Right lung (tissue), 10 donors: ENCODE measurements around the gene EGR4. TPM values are rescaled to one million over a fixed set of nuclear protein-coding genes. Genes with fewer than 3 reads are reported as not detected.

Experiments used
- DNase-seq, 2 donors: peaks; one replicate each; pipeline ENCODE4 v3.0.0-alpha.2; 2013
- long read RNA-seq, 8 donors: transcript quantifications; one replicate each; lab custom pipeline, GENCODE V29; 2026
- polyA plus RNA-seq, 5 donors: library from polyadenylated mRNA; unstranded; fragments of 120-200 nt; gene quantifications; one replicate each; pipeline versions ENCODE4 v1.2.1 to v1.2.3, GENCODE V29; 2013; ENCODE audit warnings: inconsistent platforms in 1 of 5, low replicate concordance in 1 of 5; ENCODE audit not compliant: insufficient read length in 5 of 5, insufficient read depth in 1 of 5

Gene EGR4
- polyA plus RNA-seq, result not detected
- long read RNA-seq, donor 1, result 0 reads
- long read RNA-seq, donor 2, result 0 reads
- long read RNA-seq, donor 3, result 0 reads
- long read RNA-seq, donor 4, result 0 reads
- long read RNA-seq, donor 5, result 0 reads
- long read RNA-seq, donor 6, result 0 reads
- long read RNA-seq, donor 7, result 0 reads
- long read RNA-seq, donor 8, result 0 reads

DNA sequence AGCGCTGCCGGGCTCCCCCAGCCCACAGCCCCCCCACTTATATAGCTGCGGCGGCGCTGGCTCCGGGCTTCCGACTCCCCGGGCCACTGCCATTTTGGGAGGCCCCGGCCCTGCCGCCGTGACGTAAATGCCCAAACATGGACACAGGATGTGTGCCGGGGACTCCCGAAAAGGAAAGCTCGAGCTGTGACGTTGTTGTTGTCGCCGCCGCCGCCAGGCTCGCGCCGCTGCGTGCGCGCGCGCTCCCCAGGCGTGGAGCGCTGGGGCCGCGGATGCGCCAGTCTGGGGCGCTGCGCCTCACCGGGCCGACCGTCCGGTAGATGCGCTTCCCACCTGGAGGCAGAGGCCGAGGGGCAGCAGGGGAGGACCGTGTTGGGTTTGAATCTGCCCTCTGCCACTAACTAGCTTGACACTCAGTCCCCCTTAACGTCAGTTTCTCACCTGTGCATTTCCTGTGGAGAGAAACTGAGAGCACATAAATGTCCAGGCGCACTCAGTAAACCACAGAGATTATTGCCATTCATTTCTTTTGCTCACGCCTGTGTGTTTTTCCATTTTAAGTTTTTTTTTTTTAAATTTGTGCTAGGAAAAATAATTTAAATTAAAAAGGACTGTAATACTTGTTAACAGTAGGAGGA lies at the start of gene EGR4:
TSS of gene EGR4 (minus strand) at position 15 of the 638 bp plus-strand sequence. CDS start 231 bp downstream, outside the sequence.
- DNase-seq, result peak in 1 of 2 donors; percentile 22

DNA sequence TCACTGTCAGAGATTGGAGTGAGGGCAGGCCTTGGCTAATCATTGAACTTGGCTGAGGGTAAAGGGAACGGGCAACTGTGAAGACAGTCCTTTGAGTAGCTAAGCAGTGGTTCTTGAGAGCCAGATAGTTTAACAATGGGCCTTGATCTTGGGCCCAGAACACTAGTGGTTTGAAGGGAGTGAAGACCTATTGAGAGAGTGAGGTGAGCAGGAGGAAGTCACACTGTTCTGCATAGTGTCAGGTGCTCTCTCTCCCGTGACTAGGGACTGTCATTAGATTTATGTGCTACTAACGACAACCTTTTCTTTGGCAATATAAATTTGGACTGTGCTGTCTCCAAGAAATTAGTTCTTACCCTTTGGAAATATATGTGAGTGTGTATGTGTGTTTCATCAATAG lies 47.7 kb upstream of the EGR4 start:
- no peak for DNase-seq

DNA sequence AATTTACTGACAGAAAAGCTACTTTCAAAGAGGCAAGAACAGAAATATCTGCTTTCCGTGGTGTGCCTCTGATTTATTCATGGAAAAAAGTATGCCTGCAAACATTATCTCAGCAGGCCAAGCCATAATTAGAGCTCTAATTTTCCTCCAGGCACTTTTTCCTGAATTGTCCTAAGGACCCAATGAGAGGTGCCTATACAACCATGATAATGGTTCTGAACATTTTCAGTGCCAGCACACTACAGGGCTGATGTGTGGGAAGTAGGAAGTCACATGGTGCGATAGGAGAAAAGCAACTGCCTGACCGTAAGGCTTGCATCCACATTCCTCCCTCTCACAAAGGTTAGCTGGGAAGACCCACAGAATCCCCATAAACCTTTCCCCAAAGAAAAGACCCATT lies 45.9 kb upstream of the EGR4 start:
- DNase-seq, result no peak

DNA sequence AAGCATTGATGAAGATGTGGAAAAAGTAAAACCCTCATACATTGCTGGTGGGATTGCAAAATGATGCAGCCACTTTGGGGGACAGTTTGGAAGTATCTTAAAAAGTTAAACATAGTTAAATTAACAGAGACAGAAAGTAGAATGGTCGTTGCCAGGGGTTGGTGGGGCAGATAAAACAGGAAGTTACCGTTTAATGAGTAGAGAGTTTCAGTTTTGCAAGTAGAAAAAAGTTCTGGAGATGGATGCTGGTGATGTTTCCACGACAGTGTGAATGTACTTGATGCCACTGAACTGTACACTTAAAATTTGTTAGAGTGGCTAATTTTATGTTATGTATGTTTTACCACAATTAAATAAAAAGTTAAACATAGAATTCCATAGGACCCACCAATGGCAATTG lies 44.5 kb upstream of the EGR4 start:
- no peak for DNase-seq

DNA sequence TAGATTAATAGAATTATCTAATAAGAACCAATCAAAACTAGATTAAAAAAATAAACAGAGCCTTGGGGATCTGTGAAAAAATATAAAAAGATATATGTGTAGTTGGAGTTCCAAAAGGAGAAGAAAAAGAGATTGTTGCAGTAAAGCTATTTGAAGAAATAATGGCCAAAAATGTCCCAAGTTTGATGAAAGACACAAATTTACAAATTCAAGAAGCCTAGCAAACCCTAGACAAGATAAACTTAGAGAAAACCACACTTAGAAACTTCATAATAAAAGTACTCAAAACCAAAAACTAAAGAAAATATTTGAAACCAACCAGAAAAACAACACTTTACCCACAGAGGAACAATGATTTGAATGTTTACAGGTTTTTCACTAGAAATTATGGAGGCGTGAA lies 41.3 kb upstream of the EGR4 start:
- DNase-seq, result no peak

DNA sequence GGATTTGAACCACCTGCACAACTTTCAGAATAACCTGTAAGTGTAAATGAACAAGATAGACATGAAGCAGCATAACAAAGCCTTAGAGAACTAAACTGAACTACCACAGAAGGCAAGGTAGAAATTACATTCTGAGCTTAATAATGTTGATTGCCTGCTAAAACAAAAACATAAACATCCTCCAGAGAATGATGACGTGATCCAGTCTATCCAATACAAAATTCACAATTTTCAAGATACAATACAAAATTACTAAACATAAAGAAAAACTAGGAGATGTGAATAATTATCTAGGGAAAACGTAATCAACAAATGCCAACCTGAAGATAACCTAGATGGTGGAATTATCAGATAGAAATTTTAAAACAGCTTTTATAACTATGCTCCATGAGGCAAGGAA lies 40.7 kb upstream of the EGR4 start:
- DNase-seq, result no peak

DNA sequence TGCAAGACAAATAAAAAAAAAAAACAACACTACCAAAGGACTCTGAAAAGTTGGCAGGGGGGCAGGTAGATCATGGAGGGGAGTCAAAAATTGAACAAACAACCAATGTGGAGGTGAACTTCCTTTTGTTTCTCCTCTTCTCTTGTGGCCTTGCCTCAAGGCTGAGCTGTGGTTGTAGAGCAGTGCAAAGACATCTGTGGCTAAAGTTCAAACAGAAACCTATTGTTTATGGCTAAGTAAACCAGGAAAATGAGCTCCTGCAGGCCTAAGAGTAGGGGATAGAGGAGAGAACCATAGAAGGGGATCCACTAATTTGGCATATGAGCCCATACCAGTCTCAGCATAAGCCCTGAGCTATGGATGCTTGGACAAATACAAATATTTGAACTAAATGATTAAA lies 40.2 kb upstream of the EGR4 start:
- no peak for DNase-seq

DNA sequence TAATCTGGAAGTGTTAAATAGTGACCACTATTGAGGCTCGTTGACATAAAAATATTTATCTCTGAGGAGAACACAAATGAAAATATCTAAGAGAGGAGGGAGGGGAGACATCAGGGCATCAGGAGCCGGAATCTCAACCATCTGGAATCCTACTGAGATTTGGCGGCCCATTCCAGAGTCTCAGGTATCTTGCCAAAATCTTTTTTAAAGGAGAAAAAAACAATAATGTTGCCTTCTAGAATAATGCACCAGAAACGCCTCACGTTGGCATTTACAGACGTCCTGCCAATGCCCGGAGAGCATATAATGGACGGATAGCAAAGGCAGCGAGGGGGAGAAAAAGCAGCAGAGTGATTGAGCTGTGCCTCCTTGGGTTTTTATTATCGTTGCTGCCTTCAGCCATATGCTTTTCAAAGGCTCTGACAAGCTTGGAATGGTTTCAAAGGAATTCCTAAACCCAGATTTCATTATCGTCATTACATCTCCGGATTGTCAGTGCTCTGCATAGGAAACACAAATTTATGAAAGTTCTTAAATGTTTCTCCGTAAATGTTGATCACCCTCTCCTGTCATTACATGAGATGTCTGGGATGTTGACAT lies 30.9 kb upstream of the EGR4 start:
- no peak for DNase-seq

DNA sequence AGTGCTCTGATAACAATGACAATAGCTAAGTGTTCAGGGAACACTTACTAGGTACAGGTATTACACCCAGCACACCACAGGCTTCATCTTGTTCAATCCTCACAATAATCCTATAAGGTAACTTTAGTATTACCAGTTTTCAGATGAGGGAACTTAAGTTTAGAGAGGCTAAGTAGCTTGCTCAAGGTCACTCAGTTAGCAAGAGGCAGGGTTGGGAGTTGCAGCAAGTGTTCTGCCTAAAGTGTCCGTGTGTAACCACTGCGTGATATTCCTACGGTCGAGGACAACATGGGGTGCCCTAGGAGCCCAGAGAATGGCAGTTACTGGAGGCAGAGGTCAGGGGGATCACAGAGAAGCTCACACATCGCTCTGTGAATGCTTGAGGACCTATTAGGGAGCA lies 30.2 kb upstream of the EGR4 start:
- DNase-seq, result no peak

DNA sequence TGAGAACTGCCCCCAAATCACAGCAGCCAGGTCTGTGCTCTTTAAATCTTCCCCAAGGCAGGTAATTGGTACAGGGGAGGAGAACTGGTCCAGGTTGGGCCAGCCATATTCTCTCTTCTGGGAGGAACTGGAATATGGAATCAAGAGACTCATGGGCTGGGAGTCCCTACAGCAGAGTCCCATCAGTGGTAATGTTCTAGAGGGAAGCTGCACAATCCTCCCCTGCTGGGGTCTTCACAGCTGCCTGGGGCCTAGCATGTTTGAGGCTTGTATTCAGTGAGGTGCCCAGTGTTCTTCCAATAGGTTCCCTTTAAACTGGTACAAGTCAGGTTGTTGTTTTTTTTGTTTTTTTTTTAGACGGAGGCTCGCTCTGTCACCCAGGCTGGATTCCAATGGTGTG lies 21.1 kb upstream of the EGR4 start:
- no peak for DNase-seq

DNA sequence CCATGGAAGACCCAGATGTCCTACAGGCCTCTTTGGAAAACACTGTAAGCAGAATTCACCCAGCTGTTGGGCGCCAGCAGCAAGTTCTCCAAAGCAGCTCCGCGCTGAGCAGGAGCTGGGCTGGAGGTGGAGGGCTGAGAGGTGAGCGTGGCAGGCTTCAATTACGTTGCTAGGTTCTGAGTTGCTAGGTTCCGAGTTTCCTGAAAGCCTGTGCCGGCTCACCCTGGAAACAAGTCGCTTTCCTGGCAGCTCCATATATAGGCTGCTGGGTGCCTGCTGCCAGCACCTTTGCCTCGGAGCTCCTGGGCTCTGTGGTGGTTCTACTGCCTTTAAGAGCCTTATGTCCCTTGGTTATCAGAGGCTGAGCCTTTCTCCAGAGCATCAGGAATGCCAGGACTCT lies 14.4 kb upstream of the EGR4 start:
- no peak for DNase-seq

DNA sequence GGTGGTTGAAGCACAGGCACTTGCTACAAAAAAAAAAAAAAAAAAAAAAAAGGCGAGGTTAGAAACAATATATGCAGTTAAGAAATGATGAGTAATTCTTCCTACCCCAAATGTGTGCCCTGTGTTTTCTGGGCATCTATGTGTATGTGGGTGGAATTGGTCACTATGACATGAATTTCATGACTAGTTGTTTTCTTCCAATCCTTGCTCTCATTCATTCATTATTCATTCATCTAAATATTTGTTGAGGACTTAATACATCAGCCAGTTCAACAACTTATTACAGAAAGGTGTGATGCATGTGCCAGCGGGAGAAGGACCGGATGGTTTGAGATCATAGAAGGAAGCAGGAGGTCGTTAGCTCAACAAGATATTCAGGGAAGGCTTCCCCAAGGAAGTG lies 8.3 kb upstream of the EGR4 start:
- no peak for DNase-seq

DNA sequence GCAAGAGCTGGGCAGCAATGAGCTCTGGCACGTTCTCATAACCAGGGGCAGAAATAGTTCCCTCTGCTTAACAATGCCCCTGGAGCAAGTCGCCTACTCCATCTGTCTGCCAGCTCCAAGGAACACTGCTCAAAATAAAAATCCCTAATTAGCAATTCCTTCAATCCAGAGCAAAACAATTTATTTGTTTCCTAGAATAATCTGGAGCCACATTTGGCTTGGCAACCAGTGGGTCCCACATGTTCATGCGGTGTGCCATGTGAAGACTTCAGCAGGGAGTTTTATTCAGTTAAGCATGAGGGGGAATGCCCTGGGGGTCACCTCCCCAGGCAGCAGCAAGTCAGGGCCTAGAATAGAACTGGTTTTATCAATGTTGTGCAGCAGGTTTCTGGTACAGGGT lies 7.6 kb upstream of the EGR4 start:
- no peak for DNase-seq

DNA sequence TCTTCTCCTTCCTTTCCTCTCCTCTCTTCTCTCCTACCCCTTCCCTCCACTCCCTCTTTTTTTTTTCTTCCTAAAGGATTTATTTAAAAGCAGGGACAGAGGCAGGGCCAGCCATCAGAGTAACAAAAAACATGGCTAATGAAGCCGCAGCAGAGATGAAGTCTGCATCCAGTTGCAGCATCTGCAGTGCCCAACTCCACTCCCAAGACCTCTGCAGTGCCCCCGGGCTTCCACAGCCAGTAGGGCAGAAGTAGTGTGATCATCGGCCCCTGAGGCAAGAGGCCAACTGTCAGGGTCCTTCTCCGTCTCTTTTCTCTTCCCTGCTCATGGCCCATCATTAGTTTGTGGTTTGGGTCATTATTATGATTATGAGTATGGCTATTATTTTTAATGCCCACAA lies 4.2 kb upstream of the EGR4 start:
- no peak for DNase-seq

DNA sequence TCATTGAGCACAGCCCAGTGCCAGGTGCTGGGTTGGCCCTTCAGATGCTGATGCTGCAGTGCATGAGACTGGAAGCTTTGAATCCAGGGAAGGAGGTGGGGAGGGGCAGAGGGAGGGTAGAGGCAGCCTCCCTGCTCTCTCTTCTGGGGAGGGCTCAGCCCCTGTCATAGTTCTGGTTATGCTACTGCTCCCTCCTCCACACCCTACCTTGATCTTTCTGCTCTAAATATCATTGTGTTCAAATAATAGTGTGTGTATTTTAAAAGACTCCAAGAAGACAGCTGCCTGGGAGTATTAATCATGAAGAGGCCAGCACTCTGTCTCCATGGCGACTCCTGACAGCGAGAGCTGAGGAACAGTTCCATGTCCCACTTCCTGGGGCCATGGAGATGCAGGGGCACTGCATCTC lies 3.8 kb upstream of the EGR4 start:
- DNase-seq, result no peak

DNA sequence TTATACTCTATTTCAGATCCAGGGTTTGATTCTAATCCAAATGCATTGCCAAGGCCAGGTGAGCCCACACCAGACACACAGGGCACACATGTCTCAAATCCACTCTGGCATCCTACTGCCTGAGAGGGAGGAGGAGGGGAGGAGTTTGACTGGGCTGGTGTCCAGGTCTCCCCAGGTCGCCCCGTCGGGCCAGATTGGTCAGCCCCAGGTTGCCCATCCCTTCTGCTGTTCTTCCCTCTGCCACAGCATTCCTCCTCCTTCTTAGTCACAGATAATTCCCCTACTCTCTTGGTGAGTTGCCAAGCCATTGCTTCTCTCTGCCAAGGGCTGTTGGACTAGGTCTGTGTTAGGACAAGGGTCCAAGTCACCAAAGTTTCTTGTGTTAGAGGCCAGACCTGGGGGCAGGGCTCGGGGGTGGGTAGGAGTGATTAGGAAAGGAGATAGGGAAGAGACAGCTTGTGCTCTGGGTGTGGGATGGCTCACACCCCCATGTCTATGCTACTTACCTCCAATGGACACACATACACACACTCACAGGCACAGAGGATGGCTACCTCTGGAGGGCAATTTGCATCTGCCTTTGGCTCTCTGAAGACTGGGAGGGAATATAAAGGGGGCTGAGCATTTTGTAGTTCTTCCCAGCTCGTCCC lies 2.5 kb upstream of the EGR4 start:
- no peak for DNase-seq

DNA sequence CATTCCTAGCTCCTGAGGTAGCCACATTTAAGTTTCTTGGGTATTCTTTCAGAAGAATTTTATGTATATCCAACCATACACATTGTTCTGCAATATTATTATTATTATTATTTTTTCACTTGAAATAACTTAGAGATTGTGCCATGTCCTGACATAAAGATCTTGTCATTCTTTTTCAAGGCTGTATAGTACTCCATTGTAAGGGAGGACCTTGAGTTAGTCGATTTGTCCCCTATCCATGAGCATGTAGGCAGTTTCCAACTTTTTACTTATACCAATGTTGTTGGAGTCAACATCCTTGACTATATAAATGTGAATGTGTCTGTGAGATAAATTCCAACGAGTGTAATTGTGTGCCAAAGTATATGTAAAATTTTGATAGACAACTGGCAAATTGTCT lies 891 bp upstream of the EGR4 start:
- no peak for DNase-seq

DNA sequence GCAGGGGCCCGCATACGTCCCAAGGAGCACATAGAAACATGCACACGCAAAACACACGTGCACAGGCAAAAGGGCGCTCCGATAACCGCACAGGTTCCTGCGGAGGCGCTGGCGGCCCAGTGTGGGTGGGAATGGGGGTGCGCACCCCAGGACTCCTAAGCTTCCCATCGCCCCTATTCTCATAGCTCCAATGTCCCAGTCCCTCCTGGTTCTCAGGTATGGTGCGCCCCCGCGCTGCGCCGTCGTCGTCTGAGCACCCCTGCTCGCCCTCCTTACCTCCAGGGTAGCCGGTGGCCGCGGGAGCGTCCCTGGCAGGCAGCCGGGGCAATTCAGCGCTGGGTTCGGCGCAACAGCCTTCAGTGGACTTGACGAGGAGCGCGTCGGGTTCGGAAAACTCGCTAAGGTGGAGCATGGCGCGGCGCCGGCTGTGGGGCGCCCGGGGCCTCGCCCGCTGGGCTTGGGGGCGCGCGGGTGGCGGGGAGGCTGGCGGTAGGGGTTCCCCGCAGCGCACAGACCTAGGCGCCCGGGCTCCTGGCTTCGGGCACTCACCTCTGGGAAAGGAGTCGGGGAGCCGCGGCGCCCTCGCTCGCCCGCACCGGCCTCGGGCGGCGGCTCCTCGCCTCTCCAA lies 328 bp downstream of the EGR4 start:
- no peak for DNase-seq

DNA sequence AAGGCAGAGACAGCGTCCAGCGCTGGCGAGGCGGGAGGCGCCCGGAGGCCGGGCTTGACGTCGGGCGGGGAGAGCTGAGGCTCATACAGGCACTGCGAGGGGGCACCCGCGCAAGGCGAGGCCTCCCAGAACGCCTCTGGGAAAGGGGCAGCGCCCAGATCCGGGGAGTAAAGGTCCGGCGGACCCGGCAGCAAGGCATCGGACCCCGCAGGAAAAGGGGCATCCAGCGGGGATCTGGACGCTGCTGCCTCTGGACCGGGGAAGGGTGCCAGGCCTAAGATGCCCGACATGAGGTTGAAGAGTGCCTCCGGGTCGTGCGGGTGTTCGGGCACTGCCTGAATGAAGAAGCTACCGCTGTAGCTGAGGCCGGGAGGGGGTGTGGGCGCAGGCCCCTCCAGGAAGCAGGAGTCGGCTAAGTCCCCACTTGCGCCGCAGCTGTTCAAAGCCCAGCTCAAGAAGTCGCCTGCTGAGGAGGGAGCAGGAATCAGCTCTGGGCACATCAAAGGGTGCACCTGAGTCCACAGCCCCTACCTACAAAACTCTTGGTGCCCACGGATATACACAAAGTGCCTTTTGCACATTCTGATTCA lies 937 bp downstream of the EGR4 start:
- no peak for DNase-seq

DNA sequence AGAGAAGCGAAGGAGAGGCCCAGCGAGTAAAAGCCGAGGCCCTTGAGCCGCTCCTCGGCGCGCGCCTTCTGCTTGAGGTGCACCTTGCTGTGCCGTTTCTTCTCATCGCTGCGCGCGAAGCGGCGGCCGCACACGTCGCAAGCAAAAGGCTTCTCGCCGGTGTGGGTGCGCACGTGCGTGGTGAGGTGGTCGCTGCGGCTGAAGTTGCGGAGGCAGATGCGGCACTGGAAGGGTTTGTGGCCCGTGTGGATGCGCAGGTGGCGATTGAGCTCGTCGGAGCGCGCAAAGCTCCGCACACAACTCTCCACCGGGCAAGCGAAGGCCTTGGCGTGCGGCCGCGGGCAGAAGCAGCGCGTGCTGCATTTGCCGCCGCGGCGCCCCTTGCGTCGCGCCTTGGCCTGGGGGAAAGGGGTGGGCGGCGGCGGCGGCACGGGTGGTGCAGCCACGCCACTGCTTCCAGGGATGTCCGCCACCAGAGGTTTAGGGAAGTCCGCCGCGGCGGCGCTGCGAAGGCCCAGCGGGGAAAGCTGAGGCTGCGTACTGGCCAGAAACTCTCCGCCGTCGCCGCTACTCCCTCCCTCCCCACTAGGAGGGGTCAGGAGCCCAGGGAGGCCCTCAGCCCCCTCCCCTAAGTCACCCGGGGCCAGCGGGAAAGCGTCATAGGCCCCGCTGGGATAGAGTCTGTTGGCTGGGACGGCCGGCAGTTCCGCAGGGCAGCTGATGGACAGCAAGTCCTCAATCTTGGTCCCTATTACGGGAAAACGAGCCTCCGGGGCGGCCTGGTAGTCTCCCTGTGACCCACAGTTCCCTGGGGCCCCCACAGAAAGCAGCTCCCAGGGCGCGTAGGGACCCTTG lies 1.7 kb downstream of the EGR4 start:
- DNase-seq, result no peak

DNA sequence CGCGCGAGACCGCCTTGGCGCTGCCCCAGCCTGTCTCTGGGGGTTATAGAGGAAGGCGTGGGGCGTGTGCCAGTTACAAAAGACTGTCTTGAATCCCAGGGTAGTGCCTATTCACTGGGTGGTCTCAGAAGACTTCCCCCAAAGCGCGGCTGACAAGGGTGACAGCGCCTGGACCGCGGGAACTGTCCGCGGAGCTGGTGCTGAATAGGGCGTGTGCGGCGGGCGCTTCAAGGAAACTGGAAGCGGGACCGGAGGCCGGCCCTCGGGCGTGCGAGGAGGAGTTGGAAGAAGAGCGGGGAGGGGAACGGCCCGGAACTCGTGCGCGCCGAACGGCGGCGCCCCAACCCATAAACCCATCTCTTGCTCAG lies 2.3 kb downstream of the EGR4 start:
- peak; percentile 67 to 69 for DNase-seq
